K562 (cell line): ENCODE data around the gene TIMM17B. TPM values are rescaled to one million over a fixed set of nuclear protein-coding genes. Genes with fewer than 3 reads are reported as not detected.
A peak's percentile ranks its signal among the peaks of the same experiment; 100 is the strongest.

Source experiments
- CBFB ChIP-seq: sonication (generic); formaldehyde crosslinking; IDR thresholded peaks from 2 replicates; pipeline ENCODE4 v1.4.0; 2020; ENCODE audit warnings: mild to moderate bottlenecking, missing genetic modification reagents
- CGGBP1 ChIP-seq: fragments of 250-450 bp; sonication (Bioruptor Pico); IDR thresholded peaks from 2 replicates; pipeline ENCODE4 v1.9.0; 2021; ENCODE audit warnings: mild to moderate bottlenecking
- CREB3L1 ChIP-seq: fragments of 450-650 bp; IDR thresholded peaks from 2 replicates; pipeline ENCODE4 v1.6.1; 2014; ENCODE audit warnings: low read depth, mild to moderate bottlenecking, moderate library complexity, borderline replicate concordance
- MLX ChIP-seq, 2 experiments: fragments of 450-650 bp in 1 of 2; sonication (generic) in 1 of 2; formaldehyde crosslinking; conservative IDR thresholded peaks; 2 replicates each; pipeline versions ENCODE4 v1.4.0 to v1.8.1; 2020 to 2022; ENCODE audit warnings: mild to moderate bottlenecking in 1 of 2, missing genetic modification reagents in 1 of 2
- MTA2 ChIP-seq: fragments of 450-650 bp; IDR thresholded peaks from 2 replicates; pipeline ENCODE4 v1.6.1; 2016; ENCODE audit warnings: low read depth
- OTX1 ChIP-seq: fragments of 450-650 bp; formaldehyde crosslinking; IDR thresholded peaks from 2 replicates; pipeline ENCODE4 v1.4.0; 2022; ENCODE audit warnings: mild to moderate bottlenecking
- PHF20 ChIP-seq: fragments of 450-650 bp; IDR thresholded peaks from 2 replicates; pipeline ENCODE4 v1.6.1; 2018; ENCODE audit not compliant: partially characterized antibody
- POLR2B ChIP-seq: fragments of 450-650 bp; IDR thresholded peaks from 2 replicates; pipeline ENCODE4 v1.6.1; 2018; ENCODE audit warnings: low read depth; ENCODE audit not compliant: partially characterized antibody
- PURB ChIP-seq: sonication (generic); formaldehyde crosslinking; IDR thresholded peaks from 2 replicates; pipeline ENCODE4 v1.9.0; 2021; ENCODE audit warnings: low read depth, mild to moderate bottlenecking, missing genetic modification reagents
- SP1 ChIP-seq: sonication (generic); formaldehyde crosslinking; IDR thresholded peaks from 2 replicates; pipeline ENCODE4 v1.8.1; 2022; ENCODE audit warnings: mild to moderate bottlenecking, missing genetic modification reagents
- SREBF2 ChIP-seq: sonication (generic); formaldehyde crosslinking; IDR thresholded peaks from 2 replicates; pipeline ENCODE4 v1.4.0; 2020; ENCODE audit warnings: mild to moderate bottlenecking, missing genetic modification reagents
- SRF ChIP-seq, 2 experiments: fragments of 250-450, 450-650 bp in 1 of 2; sonication (Bioruptor Pico) in 1 of 2; sonication (generic) in 1 of 2; formaldehyde crosslinking; IDR thresholded peaks; 2 replicates each; pipeline versions ENCODE4 v1.5.0 to v1.5.1; 2020 to 2022; ENCODE audit warnings: mild to moderate bottlenecking in 1 of 2, missing genetic modification reagents in 1 of 2
- ZBTB40 ChIP-seq, 2 experiments: fragments of 450-650 bp in 1 of 2; sonication (generic) in 1 of 2; formaldehyde crosslinking in 1 of 2; IDR thresholded peaks; 2 replicates each; pipeline versions ENCODE4 v1.7.1 to v1.9.0; 2016 to 2022; ENCODE audit warnings: inconsistent platforms in 1 of 2, mild to moderate bottlenecking in 1 of 2, missing genetic modification reagents in 1 of 2
- ZNF12 ChIP-seq: sonication (generic); formaldehyde crosslinking; IDR thresholded peaks from 2 replicates; pipeline ENCODE4 v1.4.0; 2020; ENCODE audit warnings: mild to moderate bottlenecking, missing genetic modification reagents
- ZNF717 ChIP-seq: fragments of 250-450 bp; sonication (Bioruptor Pico); IDR thresholded peaks from 2 replicates; pipeline ENCODE4 v1.5.0; 2021
- polyA plus RNA-seq, 8 experiments: library from polyadenylated mRNA; depleted of rRNA in 4 of 8; stranded (reverse) in 5 of 8; unstranded in 3 of 8; fragments of >200 nt; fragmentation: Nextera tagmentation in 2 of 8; fragmentation: Illumina TruSeq in 1 of 8; extraction: Ambion mirVana in 2 of 8; extraction: Trizol in 1 of 8; gene quantifications; 2 replicates each; pipeline versions ENCODE4 v1.2.1 to v1.2.3, GENCODE V29; 2011 to 2014; ENCODE audit warnings: inconsistent platforms in 1 of 8, missing spikeins in 1 of 8
- total RNA-seq, 7 experiments: library from RNA; depleted of rRNA in 6 of 7; stranded (reverse); fragments of >200 nt in 6 of 7; fragmentation: Illumina TruSeq in 2 of 7; extraction: Trizol in 2 of 7; gene quantifications; 2 replicates each; pipeline versions ENCODE4 v1.2.1 to v1.2.3, GENCODE V29; 2011 to 2021; ENCODE audit warnings: low replicate concordance in 1 of 7

The TIMM17B gene
- total and polyA plus RNA-seq, 9 of the 15 experiments (the other 6 are each of a cell fraction or from before 2014, with no cell fraction given): 9.9 to 184 (median 115) TPM

- TF ChIP-seq CGGBP1 (0 out of 2 replicates have a peak, but pooled peaks have one; percentile 48), ZBTB40 (IDR thresholded peaks at IDR 0.05) (peak; percentile 92), ZBTB40 (CRISPR knock-in tag; IDR thresholded peaks at IDR 0.05) (no peak), CBFB (CRISPR knock-in tag) (0 out of 2 replicates have a peak, but pooled peaks have one; percentile 55), SREBF2 (CRISPR knock-in tag) (peak; percentile 82; the same call in 1 of the 2 replicates), CREB3L1 (peak; percentile 93), SRF (CRISPR knock-in tag; IDR thresholded peaks at IDR 0.05) (peak in 1 of 2 experiments; percentile 44; a peak in 1 of 4 replicates), ZNF12 (CRISPR knock-in tag) (0 out of 2 replicates have a peak, but pooled peaks have one; percentile 66), PHF20 (peak; percentile 83), ZNF717 (0 out of 2 replicates have a peak, but pooled peaks have one; percentile 82), PURB (CRISPR knock-in tag) (no peak), MTA2 (no peak), OTX1 (CRISPR knock-in tag) (peak; percentile 70; the same call in 1 of the 2 replicates), SP1 (0 out of 2 replicates have a peak, but pooled peaks have one; percentile 40), POLR2B (peak; percentile 82), MLX (CRISPR knock-in tag; conservative IDR thresholded peaks at IDR 0.05) (0 out of 4 replicates have a peak, but pooled peaks of 1 of the 2 experiments have one; percentile 78)
Measured at GRCh38 chrX:48911412-48912182, 14.0 kb upstream of the TIMM17B start, which contains the start of gene SLC35A2 (continued).
